Stimulated activated CD4-positive, alpha-beta T cell treated with anti-CD3 and anti-CD28 coated beads, TNF-alpha, amount 100 ng/mL, for 48 hours (primary cell): ENCODE results near the gene TGOLN2.

Experiments
- DNase-seq, 3 donors: peaks; one replicate each; pipeline ENCODE4 v3.0.0-alpha.2; 2020; ENCODE audit warnings: low read depth in 3 of 3

The TGOLN2 gene

DNA sequence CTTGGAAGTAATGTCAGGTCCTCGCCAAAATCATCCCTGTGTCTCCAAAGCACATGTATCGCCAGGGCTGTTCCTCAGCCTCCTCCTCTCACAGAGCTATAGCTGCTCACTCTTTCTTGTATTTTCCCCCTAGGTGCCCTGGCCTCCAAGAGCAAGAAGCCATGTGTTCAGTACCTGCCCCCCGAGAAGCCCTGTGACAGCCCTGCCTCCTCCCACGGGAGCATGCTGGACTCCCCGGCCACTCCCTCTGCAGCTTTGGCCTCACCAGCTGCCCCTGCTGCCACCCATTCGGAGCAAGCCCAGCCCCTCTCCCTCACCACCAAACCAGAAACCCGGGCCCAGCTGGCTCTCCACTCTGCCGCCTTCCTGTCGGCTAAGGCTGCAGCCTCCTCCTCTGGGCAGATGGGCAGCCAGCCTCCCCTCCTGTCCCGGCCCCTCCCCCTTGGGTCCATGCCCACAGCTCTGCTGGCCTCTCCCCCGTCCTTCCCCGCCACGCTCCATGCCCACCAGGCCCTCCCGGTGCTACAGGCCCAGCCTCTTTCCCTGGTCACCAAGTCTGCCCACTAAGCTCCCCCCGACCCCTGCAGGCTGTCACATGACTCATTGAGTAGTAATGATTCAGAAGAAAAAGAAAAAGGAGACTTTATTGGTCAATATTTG, 18.8 kb downstream of the TGOLN2 start:
- no peak for DNase-seq

DNA sequence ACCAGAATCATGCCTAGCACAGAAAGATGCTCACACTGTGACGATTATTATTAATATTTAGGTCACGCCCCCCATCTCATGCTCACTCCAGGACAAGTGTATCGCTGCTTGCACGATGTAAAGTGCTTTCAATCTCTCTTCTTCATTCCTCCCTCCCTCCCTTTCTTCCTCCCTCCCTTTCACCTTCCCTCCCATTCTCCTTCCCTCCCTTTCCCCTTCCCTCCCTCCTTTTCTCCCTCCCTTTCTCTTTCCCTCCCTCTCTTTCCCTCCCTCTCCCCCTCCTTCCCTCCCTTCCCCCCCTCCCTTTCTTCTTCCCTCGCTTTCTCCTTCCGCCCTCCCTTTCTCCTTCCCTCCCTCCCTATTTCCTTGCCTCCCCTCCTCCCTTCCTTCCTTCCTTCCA, 19.6 kb downstream of the TGOLN2 start:
- DNase-seq = no peak

DNA sequence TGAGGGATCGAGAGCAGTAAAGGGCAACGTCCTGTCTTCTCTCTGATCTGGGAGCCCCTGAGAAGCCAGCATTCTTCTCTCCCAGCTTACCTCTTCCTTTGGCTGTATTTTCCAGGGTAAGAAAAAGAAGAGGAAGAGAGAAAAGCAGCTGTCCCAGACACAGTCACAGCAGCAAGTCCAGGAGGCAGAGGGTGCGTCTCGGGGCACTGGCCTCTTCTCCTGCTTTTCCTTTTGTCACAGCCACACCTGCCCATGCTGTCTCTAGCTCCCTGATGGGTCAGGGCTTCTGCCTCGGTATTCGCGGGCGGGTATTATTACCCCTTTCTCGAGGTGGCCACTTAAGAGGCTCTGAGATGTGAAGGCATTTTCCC, 20.3 kb downstream of the TGOLN2 start:
- no peak for DNase-seq

DNA sequence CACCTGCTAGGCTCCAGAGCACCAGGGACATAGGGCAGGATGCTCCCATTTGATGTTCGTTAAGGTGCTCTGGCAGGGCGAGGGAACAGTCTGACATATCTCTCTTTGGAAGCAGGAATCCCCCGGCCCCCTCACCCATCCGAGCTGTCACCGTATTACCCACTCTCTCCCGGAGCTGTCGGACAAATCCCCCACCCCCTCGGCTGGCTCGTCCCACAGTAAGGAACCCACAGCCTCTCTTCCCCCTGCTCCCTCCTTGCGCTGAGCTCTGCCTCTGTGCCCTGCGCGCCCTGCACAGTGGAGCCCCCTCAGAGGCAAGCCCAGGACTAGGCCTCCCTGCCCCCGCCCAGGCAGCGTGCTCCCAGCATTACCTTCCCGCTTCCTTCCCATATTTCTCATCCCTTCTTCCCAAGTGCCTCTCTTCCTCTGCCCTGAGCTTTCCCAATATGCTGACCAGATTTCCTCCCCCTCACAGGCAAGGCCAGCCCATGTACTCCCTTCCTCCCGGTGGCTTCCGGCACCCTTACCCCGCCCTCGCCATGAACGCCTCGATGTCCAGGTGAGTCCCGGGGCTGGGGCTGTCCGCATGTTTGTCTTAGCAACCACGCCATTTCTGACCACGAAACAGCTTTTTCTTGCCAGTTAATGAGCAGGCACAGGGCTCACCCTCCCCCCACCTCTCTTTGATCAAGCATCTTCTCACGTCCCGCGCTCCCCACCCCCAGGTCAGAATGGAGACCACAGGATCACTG, 23.8 kb downstream of the TGOLN2 start:
- DNase-seq = no peak

DNA sequence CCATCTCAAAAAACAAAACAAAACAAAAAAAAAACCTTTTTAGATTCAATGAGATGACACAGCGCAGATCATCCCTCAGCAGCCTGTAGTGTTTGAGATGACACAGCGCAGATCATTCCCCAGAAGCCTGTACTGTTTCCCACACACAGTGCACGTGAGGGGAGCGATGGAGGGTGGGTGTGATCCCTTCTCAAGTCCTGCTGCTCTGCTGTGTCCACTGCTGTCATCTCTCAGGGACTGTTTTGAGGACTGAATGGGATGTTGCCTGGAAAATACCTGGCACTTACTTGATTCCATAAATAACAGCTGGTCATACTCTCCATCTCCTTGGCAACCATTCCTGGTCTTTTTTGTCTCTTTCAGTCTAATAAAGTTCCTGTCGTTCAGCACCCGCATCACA, 25.7 kb downstream of the TGOLN2 start:
- DNase-seq = no peak

DNA sequence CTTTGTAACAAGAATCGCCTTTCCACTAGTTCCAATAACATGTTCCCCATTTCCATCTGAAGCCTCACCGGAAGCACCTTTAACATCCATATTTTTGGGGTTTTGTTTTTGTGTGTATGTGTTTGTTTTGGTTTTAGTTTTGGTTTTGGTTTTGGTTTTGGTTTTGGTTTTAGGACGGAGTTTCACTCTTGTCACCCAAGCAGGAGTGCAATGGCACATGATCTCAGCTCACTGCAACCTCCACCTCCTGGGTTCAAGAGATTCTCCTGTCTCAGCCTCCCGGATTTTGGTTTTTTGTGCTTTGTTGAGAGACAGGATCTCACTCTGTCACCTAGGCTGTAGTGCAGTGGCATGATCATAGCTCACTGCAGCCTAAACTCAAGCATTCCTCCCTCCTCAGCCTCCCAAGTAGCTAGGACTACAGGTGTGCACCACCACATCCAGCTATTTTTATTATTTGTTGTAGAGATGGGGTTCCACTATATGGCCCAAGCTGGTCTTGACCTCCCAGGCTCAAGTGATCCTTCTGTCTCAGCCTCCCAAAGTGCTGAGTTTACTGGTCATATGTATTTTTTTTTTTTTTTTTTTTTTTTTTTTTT, 36.3 kb downstream of the TGOLN2 start:
- DNase-seq = no peak

DNA sequence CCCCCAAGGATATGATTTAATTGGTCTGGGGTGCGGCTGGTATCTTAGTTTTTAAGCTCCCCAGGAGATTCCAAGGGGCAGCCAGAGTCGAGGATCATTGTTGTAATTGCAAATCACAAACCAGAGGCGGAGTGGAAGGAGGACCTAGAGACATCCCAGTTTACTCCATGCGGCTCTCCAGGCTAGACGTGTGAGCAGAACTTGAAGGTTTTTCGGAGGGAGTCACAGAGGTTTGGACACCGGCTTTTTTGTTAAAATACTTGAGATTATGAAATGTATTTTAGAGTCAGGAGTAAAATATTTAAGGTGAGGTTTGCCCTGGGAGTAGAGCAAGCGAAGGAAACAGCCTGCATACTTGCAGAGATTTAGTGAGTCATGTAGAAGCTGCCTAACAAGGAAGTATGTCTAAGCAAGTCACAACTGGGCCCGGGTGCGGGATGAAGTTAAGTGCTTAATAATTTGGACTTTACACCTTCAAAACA, 39.5 kb downstream of the TGOLN2 start:
- DNase-seq = no peak

DNA sequence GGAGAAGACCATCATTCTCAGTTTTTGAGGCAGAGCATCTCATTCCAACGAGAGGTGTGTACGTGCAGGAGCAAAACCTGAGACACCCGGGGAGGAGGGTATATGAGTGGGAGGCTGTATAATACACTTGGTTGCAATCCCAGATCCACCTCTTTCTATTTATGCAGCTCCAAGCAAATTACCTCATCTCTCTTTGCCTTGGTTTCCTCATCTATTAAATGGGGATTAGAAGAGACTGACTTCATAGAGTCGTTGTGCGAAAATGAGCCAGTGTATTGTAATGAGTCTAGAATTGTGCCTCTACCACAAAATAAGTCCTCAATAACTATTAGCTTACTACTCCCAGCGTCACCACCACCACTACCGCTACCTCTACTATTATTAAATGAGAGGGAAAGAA, 40.1 kb downstream of the TGOLN2 start:
- DNase-seq = no peak

DNA sequence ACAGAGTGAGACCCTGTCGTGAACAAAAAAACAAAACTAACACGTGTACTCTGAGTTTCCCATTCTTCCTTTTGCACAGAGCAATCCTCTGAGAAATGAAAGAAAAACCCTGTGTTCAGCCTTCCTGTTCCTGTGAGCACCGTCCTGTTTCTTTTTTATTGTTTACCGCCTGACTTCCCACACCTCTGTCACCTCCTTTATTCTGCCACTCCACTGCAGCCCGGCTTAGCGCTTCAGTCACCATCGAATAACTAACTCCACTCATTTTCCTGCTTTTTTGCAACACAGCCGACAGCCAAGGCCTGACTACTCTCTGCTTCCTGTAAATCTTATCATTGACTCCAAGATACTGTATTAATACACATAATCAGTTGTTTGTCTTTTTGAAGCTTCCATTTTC, 40.9 kb downstream of the TGOLN2 start:
- DNase-seq = no peak

DNA sequence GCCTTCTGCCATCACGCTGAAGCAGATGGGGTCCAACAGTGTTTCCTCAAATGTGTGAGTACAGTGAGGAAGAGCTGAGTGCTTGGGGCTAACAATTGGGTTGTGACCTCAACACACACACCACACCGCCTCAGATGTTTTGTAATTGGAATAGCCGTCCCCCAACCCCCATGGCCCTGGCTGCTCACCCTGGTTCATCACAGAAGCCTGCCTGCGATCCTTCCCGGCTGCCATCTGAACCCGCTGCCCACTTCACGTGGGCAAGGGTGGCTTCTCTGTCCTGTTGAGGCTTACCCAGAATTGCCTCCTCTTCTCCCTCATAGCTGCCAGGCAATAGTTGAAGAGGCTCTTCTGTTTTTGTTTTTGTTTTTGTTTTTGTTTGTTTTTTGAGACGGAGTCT, 44.1 kb downstream of the TGOLN2 start:
- no peak for DNase-seq

DNA sequence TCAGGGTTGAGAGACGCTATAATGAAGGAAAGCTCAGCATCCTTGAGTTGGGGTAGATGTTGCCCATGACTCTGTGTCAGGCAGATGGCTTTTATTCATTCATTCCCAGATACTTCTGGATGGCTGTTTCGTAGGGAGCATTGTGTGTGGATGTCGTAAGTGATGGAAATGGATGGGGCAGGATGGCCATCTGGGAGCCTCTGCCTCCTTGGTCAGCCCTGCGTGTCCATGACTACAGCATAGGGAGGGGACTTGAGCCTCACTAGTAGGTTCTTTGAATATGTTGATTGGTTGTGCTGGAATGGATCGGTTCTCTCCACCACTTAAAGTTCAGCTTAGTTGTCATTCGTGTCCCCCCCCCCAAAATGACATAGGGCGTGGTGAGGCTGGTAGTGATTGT, 44.9 kb downstream of the TGOLN2 start:
- DNase-seq = no peak

DNA sequence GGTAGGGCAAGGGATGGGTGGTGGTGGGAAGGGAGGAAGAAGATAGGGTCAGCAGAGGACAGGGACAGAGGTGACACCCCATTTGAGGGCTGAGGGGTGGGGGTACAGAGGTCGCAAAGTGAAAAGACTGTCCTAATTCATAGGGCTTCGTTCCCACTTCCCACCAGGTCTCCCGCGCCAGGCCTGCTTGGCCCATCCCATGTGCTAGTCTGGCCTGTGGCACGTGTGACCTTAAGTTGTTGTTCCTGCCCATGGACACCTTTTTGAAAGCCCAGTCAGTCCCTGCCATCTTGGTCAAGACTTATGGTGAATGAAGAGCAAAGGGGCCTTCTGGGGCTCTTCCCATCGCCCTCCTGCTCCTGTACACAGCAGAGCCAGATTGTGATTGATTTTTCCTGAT, 46.2 kb downstream of the TGOLN2 start:
- no peak for DNase-seq

DNA sequence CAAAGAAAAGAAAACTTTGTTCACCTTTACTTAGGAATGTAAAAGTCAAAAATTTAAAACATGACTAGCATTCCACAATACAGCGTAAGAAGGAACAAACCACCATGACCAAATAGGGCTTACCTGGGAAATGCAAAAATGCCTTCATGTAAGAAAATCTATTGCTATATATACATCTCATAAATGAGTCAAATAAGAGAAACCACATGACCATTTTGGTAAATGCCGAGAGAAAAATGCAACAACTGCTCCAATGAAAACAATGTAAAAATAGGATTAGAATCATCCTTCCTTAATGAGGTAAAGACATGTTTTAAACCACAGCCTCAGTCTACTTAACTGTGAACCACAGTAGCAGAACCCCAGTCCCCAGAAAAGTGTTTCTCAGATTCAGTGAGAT, 49.4 kb downstream of the TGOLN2 start:
- no peak for DNase-seq

DNA sequence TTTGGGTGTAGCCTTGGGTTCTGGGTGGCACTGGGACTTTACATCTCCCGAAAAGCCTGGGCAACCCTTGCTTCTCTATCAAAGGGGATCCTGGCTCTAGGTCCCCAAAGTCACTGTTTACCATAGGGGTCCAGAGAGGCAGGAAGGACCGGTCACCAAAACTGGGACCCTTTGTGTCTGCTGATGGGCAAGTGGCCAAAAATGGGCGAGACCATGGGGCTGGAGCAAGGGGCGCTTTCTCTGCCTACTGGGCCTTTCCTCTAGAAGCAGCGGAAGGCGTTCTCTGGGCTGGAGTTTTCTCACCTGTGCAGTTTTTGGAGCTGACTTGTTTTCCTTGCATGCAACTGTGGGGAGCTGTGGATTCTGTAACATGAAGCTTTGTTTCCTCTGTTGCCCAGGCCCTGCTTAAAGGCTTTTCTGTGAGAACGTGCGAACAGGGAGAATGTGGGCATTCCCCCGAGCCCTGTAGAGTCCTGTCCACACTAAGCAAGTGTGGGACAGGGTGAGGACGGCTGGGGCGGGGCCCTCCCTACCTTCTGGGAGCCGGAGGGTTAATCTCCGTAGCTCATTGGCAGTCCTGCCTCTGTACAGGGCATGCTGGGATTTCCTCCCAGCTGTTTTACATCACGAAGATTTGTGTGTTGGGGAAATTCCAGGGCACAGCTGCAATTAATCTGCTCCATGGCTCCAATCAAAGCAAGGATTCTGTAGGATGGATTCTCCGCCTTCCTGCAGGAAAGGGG, 50.2 kb downstream of the TGOLN2 start:
- DNase-seq = no peak

DNA sequence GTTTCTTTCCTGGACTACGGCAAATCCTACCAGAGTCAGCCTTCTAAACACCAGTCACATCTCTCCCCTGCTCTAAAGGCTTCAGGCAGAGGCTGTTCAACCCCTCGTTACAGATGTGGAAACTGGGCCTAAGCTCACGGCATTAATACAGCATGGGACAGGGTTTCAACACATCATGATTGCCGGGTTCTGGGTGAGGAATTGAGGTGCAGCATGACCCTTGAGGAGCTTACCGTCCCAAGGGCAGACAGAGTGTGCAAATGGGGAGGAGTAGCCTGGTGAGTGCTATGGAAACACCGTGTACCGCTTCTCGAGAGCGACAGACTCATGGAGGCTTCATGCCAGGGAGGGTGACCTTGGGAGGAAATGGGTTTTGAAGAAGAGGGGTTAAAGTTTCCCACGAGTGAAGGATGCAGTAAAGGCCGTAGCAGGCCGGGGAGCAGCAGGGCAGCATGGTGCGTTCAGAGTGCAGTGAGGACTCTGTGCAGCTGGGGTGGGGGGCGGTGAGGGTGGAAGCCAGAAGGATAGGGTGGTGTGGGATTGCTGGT, 51.1 kb downstream of the TGOLN2 start:
- no peak for DNase-seq

DNA sequence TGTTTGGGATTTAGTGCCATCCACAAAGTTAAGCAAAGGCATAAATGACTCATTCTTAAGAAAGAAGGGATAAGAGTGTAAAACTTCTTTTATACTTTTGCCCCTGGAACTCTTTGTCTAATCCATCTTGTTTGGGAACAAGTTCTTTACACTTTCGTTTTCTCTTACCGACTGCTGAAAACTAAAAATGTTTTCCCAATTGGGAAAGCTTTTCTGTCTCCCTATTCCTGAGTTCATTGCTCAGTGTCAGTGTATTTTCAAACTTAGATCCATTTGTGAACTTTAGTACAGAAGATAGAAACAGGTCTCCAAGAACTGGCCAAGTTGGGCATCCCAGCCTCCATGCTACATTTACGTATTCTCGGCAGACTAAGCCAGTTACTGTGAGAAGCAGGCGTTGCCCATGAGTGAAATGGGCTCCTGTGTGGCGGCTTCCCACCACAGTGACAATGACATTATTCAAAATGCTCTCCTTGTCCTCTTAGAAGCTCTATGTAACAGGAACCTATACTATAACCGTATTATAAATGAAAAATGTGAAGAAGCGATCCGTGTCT, 51.7 kb downstream of the TGOLN2 start:
- DNase-seq = no peak

DNA sequence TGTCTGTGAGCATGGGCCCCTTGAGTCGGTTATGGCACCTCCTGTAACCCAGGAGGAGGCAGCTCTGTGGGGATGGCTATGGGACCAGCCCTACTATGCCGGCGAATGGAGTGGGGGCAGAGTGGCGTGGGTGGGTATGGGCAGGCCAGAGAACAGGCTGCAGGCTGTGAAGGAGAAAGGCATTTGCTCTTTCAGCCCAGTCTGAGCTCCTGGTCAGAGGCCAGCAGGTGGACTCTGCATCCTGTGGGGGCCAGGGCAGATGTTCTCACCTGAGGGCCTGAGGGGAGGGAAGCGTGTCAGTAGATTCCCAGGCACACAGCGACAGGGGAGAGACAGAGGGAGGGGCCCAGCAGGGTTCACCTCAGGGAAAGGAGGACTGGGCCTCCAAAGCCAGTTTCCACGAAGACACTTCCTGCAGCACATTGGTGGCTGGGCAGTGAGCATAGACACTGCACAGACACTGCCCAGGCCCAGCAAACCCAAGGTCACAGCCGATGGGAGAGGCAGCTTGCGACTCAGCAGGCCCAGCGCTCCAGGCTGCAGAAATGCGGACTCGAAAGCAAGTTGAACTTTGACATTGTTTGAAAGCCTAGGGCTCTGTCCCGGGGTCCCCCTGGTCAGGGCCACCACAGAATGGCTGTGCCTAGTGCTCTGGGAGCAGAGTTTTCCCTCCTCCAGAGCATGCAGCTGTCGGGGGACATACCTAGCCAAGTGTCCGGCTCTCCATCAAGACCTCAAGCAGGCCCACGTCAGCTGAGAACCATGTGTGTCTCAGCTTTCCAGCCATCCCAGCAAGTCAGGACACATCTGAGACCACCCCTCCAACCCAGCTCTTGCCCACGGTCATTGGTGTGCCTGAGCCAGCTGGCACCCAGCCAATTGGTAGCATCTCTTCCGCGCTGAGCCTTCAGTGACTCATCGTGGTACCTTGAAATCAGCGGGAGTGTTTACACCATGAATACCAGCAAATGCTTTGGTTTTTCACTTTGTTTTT, 53.8 kb downstream of the TGOLN2 start:
- DNase-seq = no peak

DNA sequence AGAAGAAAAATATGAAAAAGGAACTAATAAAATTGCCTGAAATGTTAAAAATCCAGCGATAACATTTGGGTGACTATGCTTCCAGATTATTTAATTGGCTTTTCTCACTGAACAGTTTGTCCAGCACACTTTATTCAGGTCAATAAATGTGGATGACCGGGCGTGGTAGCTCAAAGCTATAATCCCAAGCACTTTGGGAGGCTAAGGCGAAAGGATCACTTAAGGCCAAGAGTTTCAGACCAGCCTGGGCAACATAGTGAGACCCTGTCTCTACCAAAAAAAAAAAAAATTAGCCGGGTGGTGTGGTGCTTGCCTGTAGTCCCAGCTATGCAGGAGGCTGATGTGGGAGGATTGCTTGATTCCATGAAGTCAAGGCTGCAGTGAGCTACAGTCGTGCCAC, 55.4 kb downstream of the TGOLN2 start:
- no peak for DNase-seq

DNA sequence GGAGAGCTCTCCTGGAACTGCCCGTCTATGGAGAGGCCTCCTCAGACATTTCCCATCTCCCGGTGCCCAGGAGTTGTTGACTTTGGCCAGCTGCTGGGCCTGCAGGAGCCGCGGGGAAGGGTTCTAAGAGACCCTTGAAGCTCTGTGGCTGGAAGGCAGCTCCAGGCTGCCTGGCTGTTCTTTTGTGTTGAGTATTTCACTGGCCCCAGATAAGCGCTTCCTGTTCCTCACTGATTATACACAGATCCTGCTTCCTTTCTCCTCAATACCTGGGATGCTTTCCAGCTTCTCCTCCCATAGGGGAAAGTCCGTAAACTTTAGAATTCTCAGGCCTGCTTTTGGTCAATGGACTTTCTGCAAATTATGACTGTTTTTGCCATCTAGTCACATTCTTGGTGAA, 57.8 kb downstream of the TGOLN2 start:
- no peak for DNase-seq
